Glutamatergic neuron (in vitro differentiated cells): ENCODE results near the gene SERINC5. TPM values are rescaled to one million over a fixed set of nuclear protein-coding genes. Genes with fewer than 3 reads are reported as not detected.
A peak's percentile ranks its signal among the peaks of the same experiment; 100 is the strongest.

Source experiments
- DNase-seq: peaks from one replicate; pipeline ENCODE4 v3.0.0; 2022
- H3K27ac Mint-ChIP-seq: one replicate; pipeline ENCODE4 v1.8.0; 2020; ENCODE audit warnings: mild to moderate bottlenecking, mixed read lengths, inconsistent platforms; ENCODE audit not compliant: unreplicated experiment
- H3K27me3 Mint-ChIP-seq: one replicate; pipeline ENCODE4 v1.8.0; 2020; ENCODE audit warnings: mild to moderate bottlenecking, moderate library complexity, mixed read lengths, inconsistent platforms; ENCODE audit not compliant: unreplicated experiment
- H3K36me3 Mint-ChIP-seq: one replicate; pipeline ENCODE4 v1.8.0; 2020; ENCODE audit warnings: mild to moderate bottlenecking, mixed read lengths, inconsistent platforms; ENCODE audit not compliant: unreplicated experiment
- H3K4me1 Mint-ChIP-seq: one replicate; pipeline ENCODE4 v1.8.0; 2020; ENCODE audit warnings: mild to moderate bottlenecking, low read depth, mixed read lengths, inconsistent platforms; ENCODE audit not compliant: unreplicated experiment
- H3K4me3 Mint-ChIP-seq: one replicate; pipeline ENCODE4 v1.8.0; 2020; ENCODE audit warnings: mild to moderate bottlenecking, mixed read lengths, inconsistent platforms; ENCODE audit not compliant: unreplicated experiment
- H3K9me3 Mint-ChIP-seq: one replicate; pipeline ENCODE4 v1.8.0; 2020; ENCODE audit warnings: mild to moderate bottlenecking, moderate library complexity, mixed read lengths, inconsistent platforms; ENCODE audit not compliant: unreplicated experiment
- total RNA-seq: library from RNA; stranded (reverse); fragmentation: NEBNext Ultra II Directional; extraction: Animal tissue kit (Norgen Biotek cat#: 25700); gene quantifications from one replicate; pipeline ENCODE4 v1.2.1, GENCODE V29; 2021; ENCODE audit not compliant: unreplicated experiment
- TF ChIP-seq, protein P1 (sequence below): fragments of 200-600 bp; sonication (generic); IDR thresholded peaks from one replicate; pipeline ENCODE4 v1.5.0; 2021; ENCODE audit not compliant: partially characterized antibody, unreplicated experiment

The SERINC5 gene
- total RNA-seq, 1 donor from 2014 or later: 15.1 TPM

- H3K9me3 Mint-ChIP-seq: peaks cover 9% of the 10 kb centered on the region
- peaks cover 23% of the 10 kb centered on the region for H3K4me1 Mint-ChIP-seq
- peaks cover 5% of the 10 kb centered on the region for H3K27me3 Mint-ChIP-seq
- peak; percentile 73 for DNase-seq
- no peaks in the 10 kb centered on the region for H3K36me3 Mint-ChIP-seq
- no peak overlapping the region for H3K27ac Mint-ChIP-seq
- TF ChIP-seq, protein P1, sequence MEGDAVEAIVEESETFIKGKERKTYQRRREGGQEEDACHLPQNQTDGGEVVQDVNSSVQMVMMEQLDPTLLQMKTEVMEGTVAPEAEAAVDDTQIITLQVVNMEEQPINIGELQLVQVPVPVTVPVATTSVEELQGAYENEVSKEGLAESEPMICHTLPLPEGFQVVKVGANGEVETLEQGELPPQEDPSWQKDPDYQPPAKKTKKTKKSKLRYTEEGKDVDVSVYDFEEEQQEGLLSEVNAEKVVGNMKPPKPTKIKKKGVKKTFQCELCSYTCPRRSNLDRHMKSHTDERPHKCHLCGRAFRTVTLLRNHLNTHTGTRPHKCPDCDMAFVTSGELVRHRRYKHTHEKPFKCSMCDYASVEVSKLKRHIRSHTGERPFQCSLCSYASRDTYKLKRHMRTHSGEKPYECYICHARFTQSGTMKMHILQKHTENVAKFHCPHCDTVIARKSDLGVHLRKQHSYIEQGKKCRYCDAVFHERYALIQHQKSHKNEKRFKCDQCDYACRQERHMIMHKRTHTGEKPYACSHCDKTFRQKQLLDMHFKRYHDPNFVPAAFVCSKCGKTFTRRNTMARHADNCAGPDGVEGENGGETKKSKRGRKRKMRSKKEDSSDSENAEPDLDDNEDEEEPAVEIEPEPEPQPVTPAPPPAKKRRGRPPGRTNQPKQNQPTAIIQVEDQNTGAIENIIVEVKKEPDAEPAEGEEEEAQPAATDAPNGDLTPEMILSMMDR: no peak
- peak overlapping the region; percentile 88 for H3K4me3 Mint-ChIP-seq
Observed at GRCh38 chr5:80255431-80255810, 427 bp downstream of the SERINC5 start.

GRCh38 chr5:80254767-80255430, 949 bp downstream of the SERINC5 start:
- peak overlapping the region; percentile 34 for H3K27ac Mint-ChIP-seq
- H3K4me3 Mint-ChIP-seq: peak overlapping the region; percentile 88
- peaks cover 23% of the 10 kb centered on the region for H3K4me1 Mint-ChIP-seq
- peaks cover 5% of the 10 kb centered on the region for H3K27me3 Mint-ChIP-seq
- no peaks in the 10 kb centered on the region for H3K36me3 Mint-ChIP-seq
- TF ChIP-seq, protein P1: no peak
- no peak for DNase-seq
- H3K9me3 Mint-ChIP-seq: peaks cover 9% of the 10 kb centered on the region

- no peak for DNase-seq
- H3K36me3 Mint-ChIP-seq: no peaks in the 10 kb centered on the region
- H3K27me3 Mint-ChIP-seq: peaks cover 5% of the 10 kb centered on the region
- no peak overlapping the region for H3K27ac Mint-ChIP-seq
- peaks cover 7% of the 10 kb centered on the region for H3K9me3 Mint-ChIP-seq
- H3K4me1 Mint-ChIP-seq: peaks cover 23% of the 10 kb centered on the region
- no peak overlapping the region for H3K4me3 Mint-ChIP-seq
- TF ChIP-seq, protein P1: no peak
Observed at GRCh38 chr5:80251636-80252035, 4.2 kb downstream of the SERINC5 start.

- Mint-ChIP-seq H3K9me3 (peaks cover 4% of the 10 kb centered on the region), H3K4me1 (peaks cover 26% of the 10 kb centered on the region), H3K27ac (no peak overlapping the region), H3K4me3 (no peak overlapping the region), H3K36me3 (no peaks in the 10 kb centered on the region), H3K27me3 (peaks cover 1% of the 10 kb centered on the region)
- no peak for DNase-seq
- TF ChIP-seq, protein P1: no peak
Observed at GRCh38 chr5:80250801-80251200, 5.0 kb downstream of the SERINC5 start.

DNA sequence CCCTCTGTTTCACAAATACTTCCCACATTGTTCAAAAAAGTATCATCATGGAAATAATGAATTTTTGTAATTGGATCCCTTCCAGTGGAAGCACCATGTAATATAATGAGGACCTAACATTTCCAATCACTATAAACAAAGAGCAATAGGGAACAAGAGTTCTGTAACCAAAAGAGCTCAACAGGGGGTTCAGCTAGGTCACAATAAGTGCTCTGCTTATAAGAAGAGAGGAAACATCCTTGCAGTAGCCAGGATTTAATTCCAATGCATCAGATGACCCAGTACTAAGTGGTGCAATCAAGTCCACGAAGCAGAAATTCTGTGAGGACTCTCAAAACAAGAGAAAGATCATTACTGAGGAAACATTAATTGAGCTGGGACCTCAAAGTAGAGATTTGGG, 5.9 kb downstream of the SERINC5 start:
- peaks cover 26% of the 10 kb centered on the region for H3K4me1 Mint-ChIP-seq
- no peak overlapping the region for H3K27ac Mint-ChIP-seq
- TF ChIP-seq, protein P1: no peak
- DNase-seq: no peak
- H3K27me3 Mint-ChIP-seq: peaks cover 1% of the 10 kb centered on the region
- peaks cover 2% of the 10 kb centered on the region for H3K36me3 Mint-ChIP-seq
- no peak overlapping the region for H3K4me3 Mint-ChIP-seq
- H3K9me3 Mint-ChIP-seq: peaks cover 4% of the 10 kb centered on the region
